NB4 (cell line): ENCODE results near the gene PPP1R1B.

Experiments
- POLR2A ChIP-seq: IDR thresholded peaks from 2 replicates; pipeline ENCODE4 v1.6.1; 2011; ENCODE audit warnings: mild to moderate bottlenecking; ENCODE audit not compliant: insufficient read length; ENCODE audit errors: extremely low read depth
- TF ChIP-seq, protein P1 (sequence below): IDR thresholded peaks from 2 replicates; pipeline ENCODE4 v1.6.1; 2011; ENCODE audit warnings: low read depth, low read length

DNA sequence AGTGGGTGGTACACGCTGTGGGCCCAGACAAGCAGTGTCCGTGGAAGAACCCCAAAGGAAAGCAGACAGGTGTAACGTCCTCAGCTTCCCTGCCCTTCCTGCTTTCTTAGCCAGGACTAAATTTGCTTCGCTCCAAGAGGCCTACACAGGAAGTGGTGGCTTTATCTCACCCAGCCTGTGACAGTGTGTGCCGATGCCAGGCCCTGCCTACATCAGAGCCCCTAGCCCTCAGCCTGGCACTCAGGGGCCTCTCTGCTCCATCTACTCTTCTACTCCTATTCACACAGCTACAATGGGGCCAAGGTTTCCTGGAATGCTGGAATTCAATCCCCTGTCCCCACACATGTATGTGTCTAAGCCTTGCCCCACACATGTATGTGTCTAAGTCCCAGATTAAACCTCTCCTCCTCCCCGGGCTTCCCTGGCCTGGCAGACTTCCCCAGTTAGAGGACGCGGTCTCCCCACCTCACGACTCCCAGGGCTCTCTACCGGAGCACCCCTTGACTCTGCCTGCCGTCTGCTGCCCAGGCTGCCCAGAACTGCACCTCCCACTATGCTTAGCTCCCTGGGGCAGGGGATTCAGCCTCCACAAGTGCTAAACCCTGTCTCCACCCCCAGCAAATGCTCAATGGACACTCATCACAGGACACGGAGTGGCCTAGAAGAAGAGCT lies 52.9 kb downstream of the PPP1R1B start:
- no peak for TF ChIP-seq POLR2A
- TF ChIP-seq, protein P1, sequence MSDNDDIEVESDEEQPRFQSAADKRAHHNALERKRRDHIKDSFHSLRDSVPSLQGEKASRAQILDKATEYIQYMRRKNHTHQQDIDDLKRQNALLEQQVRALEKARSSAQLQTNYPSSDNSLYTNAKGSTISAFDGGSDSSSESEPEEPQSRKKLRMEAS: no peak
